Sigmoid colon (tissue), 3 donors: Measurements from ENCODE around the gene LCLAT1.

Experiments
- CTCF ChIP-seq, 4 experiments: fragments of 450-650 bp in 3 of 4; fragments of 200-600 bp in 1 of 4; IDR thresholded peaks; one replicate each; pipeline ENCODE4 v1.5.1; 2016 to 2019; ENCODE audit warnings: antibody characterized with exemption in 4 of 4, mild to moderate bottlenecking in 3 of 4, moderate library complexity in 2 of 4
- POLR2A ChIP-seq, 2 donors: fragments of 450-650 bp; IDR thresholded peaks; one replicate each; pipeline ENCODE4 v1.6.1; 2016; ENCODE audit warnings: antibody characterized with exemption in 2 of 2, mild to moderate bottlenecking in 2 of 2, moderate library complexity in 2 of 2

GRCh38 chr2:30484145-30484544 is 37.1 kb downstream of the LCLAT1 start:
- no peak for TF ChIP-seq CTCF (IDR thresholded peaks at IDR 0.05)
- TF ChIP-seq POLR2A (IDR thresholded peaks at IDR 0.05), result no peak
